HG03196 (cell line): ENCODE data around the gene USP37.
A peak's percentile ranks its signal among the peaks of the same experiment; 100 is the strongest.

ENCODE experiments used
- ATAC-seq: cut with Tn5 transposase; IDR thresholded peaks from one replicate; pipeline ENCODE4 v1.9.1; 2021; ENCODE audit not compliant: unreplicated experiment

The USP37 gene

DNA sequence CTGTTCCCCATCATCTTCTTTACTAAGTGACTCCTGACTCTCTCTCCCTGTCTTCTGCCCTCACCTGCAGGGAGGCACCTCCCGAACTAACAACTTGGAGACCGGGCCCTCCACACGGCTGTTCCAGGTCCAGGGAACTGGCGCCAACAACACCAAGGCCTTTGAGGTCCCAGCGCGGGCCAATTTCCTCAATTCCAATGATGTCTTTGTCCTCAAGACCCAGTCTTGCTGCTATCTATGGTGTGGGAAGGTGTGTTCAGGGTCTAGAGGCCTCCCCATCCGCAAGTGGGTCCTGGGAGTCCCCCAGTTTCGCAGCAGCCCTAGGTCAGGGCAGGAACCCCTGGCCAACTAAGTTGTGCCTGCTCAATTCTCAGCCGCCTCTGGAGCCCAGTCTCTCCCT lies 133.7 kb downstream of the USP37 start:
- no peak for ATAC-seq

DNA sequence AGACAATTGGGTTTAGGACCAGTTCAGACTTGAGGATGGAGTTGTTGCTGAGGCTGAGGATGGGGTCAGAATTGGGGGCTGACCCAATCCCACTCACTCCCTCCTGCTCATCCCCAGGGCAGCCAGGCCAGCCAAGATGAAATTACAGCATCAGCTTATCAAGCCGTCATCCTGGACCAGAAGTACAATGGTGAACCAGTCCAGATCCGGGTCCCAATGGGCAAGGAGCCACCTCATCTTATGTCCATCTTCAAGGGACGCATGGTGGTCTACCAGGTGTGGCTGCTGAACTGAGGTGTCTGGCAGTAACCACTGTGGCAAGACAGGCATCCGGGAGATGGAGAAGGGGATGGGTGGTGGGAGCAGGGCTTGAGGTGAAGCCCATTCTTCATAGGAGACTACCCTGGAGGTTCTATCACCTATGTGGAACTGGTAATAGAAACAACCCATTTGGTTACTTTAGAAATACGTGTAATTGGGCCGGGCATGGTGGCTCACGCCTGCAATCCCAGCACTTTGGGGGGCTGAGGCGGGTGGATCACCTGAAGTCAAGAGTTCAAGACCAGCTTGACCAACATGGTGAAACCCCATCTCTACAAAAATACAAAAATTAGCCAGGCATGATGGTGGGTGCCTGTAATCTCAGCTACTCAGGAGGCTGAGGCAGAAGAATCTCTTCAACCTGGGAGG lies 135.3 kb downstream of the USP37 start:
- no peak for ATAC-seq

DNA sequence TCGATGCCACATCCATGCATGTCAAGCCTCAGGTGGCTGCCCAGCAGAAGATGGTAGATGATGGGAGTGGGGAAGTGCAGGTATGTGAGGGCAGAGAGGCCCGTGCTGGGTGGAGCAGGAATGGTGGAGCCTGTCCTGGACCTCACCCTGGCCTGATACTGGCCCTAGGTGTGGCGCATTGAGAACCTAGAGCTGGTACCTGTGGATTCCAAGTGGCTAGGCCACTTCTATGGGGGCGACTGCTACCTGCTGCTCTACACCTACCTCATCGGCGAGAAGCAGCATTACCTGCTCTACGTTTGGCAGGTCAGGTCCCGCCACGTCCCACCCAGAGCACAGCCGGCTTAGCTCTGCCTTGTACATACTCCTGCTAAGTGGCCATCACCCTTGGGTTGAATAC lies 136.3 kb downstream of the USP37 start:
- no peak for ATAC-seq

DNA sequence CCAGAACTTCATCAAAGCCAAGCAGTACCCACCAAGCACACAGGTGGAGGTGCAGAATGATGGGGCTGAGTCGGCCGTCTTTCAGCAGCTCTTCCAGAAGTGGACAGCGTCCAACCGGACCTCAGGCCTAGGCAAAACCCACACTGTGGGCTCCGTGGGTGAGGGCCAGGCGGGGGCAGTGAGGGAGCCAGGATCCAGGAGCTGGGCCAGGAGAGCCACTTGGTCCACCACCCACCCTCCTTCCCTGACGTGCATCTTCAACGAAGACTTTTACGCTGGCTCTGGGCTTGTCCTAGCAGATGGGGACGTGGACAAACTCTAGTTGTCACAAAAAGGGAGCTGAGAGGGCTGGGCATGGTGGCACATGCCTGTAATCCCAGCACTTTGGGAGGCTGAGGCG lies 137.4 kb downstream of the USP37 start:
- no peak for ATAC-seq

DNA sequence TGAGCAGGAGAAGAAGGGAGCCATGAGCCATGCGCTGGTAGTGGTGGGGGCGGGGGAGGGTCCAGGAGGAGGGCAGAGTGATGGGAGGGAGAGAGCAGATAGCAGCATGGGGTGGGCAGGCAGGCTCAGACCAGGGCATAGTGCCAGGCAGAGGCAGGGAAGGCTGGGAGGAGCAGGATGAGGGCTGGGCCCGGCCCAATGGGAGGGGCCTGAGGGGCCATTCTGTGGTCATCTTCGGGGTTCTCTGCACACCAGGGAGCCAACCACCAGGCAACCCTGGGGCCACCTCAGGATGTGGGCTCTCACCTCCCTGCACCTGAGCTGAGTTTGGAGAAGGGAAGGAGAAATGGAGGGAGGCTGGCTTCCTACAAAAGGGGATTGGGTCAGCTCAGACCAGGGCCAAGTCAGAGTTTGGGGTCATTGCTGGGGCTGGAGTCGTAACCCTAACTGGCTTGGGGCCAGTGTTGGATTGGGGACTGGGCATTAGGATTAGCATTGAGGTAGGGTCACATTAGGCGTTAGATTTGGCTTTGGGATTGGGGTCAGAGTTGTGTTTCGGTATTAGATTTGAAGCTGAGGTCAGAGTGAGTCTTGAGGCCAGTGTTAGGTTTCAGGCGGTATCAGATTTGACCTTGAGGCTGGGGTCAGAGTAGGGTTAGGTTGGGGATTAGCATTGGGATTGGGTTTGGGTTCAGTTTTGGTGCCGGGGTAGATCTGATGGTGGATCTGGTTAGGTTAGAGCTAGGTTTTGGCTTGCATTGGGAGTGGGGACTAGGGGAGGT lies 138.0 kb downstream of the USP37 start:
- no peak for ATAC-seq

DNA sequence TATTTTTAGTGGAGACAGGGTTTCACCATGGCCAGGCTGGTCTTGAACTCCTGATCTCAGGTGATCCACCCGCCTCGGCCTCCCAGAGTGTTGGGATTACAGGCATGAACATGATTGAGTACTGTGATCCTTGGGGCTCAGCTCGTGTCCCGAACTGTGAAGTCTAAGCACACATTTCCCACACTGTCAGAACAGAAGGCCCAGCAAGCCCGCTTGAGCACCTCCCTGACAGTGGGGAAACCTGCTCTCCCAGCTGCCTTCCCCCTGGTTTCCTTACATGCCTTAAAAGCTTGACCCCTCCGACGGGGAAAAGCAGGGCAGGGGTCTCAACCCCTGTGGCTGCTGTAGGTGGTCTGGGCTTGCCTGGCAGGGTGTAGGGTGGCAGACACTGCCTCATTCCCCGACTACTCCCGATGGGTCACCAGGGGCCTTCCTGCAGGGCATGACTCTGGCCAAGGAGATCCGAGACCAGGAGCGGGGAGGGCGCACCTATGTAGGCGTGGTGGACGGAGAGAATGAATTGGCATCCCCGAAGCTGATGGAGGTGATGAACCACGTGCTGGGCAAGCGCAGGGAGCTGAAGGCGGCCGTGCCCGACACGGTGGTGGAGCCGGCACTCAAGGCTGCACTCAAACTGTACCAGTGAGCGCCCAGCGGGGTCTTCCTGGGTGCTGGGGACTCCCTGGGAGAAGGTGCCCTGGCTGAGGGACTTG lies 139.1 kb downstream of the USP37 start:
- ATAC-seq = no peak

DNA sequence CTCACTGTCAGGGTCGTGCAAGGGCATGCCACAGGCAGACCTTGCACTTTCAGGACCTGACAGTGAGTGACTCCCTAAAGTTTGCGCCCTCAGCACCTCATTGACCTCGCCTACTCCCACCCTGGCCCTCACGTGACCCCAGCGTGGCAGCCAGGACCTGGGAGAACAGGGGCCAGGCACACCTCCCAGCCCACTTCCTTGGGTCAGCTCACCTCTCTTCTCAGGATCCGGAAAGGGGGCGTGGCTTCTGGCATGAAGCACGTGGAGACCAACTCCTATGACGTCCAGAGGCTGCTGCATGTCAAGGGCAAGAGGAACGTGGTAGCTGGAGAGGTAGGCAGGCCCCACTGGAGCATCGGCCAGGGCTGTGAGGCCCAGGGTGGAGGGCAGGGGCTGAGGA lies 140.4 kb downstream of the USP37 start:
- no peak for ATAC-seq

DNA sequence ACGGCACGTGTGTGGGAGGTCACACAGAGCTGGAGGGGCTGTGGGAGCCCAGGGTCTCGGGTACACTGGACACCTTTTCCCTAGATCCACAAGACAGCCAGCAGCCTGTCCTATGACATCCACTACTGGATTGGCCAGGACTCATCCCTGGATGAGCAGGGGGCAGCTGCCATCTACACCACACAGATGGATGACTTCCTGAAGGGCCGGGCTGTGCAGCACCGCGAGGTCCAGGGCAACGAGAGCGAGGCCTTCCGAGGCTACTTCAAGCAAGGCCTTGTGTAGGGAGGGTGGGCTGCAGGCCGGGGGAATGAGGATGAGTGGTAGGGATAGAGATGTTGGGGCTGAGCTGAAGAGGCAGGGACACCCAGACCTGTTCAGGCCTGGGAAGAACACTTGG lies 142.6 kb downstream of the USP37 start:
- ATAC-seq = no peak

DNA sequence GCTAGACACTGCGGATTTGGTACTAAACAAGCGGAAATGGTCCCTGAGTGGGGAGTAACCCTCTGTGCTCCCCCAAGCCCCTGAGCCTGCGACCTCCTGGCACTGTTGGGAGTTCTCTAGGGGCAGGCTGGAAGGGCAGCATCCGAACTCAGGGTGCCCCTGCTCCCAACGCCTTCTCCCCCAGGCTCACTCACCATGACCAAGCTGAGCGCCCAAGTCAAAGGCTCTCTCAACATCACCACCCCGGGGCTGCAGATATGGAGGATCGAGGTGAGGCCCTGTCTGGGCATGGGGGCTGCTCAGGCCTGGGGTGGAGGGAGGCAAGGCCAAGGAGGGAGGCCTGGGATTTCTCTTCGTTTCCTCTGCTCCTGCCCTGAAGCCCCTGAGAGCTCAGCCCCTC lies 144.6 kb downstream of the USP37 start:
- no peak for ATAC-seq

DNA sequence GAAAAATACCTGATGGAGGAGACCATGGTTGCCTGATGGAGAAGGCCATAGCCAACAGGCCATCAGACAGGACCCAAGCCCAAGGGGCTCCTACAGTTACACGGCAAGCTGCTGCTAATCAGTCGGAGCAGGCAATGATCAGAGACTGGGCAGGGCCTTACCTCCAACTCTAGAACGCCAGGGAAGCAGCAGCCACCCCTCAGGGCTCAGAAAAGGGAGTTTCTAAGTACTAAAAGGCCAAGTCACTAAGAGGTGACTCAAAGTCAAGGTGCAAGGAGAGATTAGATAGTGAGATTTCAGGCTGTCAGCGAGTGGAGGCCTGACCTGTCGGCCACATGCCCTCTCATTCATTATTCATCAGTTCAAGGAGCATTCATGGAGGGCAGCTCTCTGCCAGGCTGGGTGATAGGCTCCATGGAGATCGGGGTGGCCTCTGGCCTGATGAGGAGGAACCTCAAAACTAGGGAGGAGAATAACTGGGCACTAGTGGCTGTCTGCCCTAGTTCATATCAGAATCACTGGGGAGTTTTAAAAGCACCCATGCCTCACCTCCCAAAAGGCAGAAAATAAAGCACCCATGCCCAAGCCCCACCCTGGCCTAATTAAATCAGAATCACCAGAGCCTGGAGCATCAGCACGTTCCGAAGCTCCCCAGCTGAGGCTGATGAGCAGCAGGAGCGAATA lies 145.6 kb downstream of the USP37 start:
- no peak for ATAC-seq

DNA sequence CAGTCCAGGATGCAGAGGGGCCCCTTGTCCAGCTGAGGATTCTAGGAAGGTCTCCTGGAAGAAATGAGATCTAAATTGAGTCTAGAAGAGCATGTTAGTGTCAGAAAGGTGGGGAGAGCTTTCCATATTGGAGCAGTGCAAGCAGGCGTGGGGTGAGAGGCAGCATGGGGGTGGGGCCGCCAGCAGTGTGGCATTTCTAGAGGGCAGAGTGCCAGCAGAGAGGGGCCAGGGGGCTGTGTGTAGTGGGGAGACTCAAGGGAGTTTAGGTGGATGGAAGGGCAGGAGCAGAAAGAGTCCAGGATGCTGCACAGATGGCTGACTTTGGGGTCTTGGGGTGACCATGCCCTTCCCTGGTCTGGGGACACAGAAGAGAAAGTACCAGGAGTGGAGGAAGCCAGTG lies 147.1 kb downstream of the USP37 start:
- ATAC-seq = no peak

DNA sequence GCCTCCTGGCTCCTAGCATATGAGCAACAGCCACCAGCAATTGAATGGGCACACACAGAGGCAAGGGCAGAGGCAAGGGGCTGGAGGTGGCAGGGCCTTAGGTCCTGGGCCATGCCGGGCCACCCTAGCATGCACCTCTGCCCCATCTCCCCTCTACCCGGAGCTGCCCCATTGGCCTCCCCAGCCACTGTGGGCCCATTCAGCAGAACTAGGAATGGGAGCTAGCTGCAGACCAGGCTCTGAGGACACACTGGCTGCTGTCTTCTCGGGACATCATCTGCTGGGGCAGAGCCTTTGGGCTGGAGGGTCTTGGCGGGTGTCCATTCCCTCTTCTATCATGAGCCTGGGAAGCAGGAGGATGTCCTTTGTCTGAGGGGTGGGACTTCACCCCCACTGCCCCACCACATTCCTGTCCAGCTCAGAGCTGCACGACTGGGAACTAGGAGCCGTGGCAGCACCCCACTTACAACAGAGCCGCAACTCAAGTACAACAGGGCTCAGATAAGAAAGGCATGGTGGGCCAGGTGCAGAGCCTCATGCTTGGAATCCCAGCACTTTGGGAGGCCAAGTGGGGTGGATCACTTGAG lies 148.4 kb downstream of the USP37 start:
- no peak for ATAC-seq

DNA sequence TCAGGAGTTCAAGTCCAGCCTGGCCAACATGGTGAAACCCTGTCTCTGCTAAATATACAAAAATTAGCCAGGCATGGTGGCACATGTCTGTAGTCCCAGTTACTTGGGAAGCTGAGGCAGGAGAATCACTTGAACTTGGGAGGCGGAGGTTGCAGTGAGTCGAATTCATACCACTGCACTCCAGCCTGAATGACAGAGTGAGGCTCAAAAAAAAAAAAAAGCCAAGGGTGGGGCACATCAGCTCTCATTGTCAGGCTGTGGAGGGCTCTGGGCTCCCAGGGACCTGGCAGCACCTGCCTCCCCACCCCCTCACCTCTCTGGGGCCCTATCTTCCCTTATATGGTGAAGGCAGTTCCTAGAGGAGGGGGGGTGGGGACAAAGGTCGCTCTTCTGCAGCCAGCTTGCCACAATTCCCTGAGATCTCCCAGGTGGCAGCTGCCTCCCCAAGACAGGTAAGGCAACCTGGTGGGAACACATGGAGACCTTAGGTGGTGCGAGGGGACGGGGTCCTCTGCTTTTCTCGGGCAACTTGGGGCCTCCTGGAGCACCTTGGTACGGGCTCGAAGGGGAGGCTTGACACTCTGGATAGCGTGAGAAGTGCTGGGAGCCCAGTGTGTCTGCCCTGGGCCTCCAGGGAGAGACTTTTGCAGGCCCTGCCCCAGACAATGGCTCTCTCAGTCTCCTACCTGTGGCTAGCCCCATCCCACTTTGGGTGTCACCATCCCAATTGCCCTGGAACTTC lies 149.3 kb downstream of the USP37 start, which contains the start of gene VIL1:
VIL1 (plus strand) TSS at position 407 of the 742 bp plus-strand sequence. CDS start 4,656 bp downstream, outside the sequence.
- ATAC-seq = no peak

DNA sequence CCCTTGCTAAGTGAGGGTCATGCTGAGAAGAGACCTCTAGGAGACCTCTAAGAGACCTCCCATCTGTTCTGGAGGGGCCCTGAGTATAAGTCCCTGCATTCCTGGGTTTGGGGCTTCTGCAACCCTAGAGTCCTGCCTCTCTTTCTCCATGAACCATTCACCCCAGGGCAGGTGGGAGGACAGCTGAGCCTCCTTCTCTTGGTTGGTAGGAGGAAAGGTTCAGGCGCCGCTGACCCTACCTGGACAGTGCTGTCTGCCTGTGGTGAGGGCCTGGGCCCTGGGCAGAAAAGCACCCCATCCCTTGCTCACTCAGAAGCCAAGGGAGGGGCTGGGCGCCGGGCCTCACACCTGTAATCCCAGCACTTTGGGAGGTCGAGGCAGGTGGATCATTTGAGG lies 149.8 kb downstream of the USP37 start:
- no peak for ATAC-seq

DNA sequence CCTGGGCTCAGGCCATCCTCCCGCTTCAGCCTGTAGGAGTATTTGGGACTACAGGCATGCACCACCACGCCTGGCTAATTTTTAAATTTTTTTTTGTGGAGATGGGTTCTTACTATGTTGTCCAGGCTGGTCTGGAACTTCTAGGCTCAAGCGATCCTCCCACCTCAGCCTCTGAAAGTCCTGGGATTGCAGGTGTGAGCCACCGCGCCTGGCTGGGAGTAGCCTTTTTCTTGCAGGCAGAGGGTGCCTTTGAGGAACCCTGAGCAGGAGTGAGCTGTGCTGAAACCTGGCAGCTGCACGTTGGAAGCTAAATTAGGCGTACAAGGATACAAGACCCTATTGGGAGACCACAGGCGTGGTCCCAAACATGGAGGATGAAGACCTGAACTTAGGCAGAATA lies 160.4 kb downstream of the USP37 start:
- ATAC-seq = no peak

DNA sequence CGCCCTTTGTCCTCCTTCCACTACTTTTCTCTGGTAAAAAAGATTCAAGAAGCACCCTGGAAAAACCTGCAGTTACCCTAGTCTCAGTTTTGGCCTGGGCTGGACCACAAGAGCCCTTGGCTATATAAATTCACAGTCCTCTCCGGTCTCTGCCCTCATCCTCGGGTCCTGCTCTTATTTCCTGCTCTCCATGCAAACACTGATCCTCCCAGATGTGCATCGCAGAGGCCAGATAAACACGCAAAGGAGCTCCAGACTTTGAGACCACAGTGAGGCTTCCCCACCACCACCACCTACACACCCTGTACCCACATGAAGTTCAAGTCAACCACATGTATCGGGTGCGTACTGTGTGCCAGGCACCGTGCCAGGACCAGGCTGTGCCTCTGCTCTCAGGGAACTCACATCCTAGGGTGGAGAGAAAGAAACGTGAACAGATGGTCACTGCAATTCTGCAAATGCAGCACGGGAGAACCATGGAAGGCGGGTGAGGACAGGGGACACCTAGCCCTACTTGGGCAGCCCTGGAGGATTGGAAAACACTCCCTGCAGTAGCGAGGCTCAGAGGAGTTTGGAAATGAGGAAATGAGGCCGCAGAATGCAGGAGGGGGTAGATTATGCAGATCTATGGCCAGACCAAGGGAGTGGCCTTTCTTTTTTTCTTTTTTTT lies 161.1 kb downstream of the USP37 start:
- ATAC-seq = peak; percentile 8

DNA sequence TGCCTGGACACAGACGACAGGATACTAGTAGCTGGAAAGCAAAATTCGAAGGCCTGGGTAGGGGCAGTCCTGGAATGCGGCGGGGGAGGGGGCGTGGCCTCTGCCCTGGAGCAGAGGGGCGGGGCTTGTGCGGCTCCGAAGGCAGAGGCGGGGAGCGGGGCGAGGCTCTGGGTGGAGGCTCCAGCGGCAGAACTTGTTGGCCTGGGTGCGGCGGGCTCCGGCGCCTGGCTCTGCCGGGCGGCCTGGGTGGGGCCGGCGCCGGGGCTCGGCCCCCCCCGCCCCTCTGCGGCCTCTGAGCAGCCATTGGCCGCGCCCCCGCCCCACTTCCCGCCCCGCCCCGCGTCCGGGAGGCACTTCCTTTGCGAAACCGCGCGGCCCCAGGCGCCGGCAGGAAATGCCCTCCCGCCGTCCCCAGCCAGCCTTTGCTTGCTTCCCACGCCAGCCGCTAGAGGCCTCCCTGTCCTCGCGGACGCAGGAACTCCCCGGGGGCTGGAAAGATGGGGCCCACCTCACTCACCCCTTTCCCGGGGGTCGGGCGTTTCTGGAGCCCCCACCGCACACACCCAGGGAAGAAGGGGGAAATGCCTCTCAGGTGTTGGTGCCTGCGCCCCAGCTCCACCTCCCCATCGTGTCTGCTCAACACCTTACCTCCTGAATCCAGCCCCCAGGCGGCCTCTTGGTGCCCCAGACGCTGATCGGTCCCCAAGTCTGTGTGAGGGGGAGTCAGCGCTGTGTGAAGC lies 161.8 kb downstream of the USP37 start:
- peak; percentile 69 for ATAC-seq

DNA sequence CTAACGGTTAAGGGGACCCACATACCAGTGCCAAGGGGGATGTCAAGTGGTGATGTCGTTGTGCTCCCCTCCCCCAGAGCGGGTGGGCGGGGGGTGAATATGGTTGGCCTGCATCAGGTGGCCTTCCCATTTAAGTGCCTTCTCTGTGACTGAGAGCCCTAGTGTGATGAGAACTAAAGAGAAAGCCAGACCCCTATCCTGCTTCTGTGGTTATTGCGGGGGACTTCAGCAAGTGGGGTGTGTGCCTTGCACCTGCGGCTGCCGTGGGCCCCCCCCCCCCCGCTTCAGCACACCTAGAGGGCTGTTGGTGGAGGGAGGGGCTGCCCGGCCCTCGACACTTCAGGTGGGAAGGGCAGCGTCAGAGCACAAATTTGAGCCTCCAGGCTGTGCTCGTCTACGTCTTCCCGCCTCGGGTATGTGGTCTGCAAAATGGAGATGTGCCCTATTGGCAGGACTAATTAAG lies 162.4 kb downstream of the USP37 start:
- peak; percentile 2 for ATAC-seq
